ENCODE results near the gene NDEL1. TPM values are rescaled to one million over a fixed set of nuclear protein-coding genes. Genes with fewer than 3 reads are reported as not detected.

NDEL1 gene
- total and polyA plus RNA-seq, 2 donors (not counting 3 experiments of a cell fraction or from before 2014, with no cell fraction given) = 60.0 to 87.4 TPM

GRCh38 chr17:8426802-8427201 lies 8.9 kb upstream of the NDEL1 start:
- Histone ChIP-seq H3K79me2 (ENCODE audit: control insufficient read depth, insufficient read depth, low read length) (no peaks in the 10 kb centered on the region), H3K27me3 (ENCODE audit: control insufficient read depth in 2 of 2, insufficient read depth in 2 of 2, low read length in 2 of 2) (no peaks in the 10 kb centered on the region), H3K9me1 (replicated peaks; ENCODE audit: control insufficient read depth, extremely low read depth, insufficient read depth, low read length) (no peaks in the 10 kb centered on the region), H3K4me1 (ENCODE audit: control insufficient read depth, extremely low read depth, insufficient read depth, low read length) (no peaks in the 10 kb centered on the region), H2AFZ (ENCODE audit: low read depth, low read length) (no peak overlapping the region), H3K27ac (ENCODE audit: insufficient read depth, low read depth, low read length) (no peak overlapping the region), H3K9me3 (replicated peaks; ENCODE audit: control insufficient read depth, insufficient read depth, low read length) (no peaks in the 10 kb centered on the region), H3K4me3 (replicated peaks in 1 of 3; ENCODE audit: insufficient read depth in 1 of 3, low read depth in 1 of 3, low read length in 3 of 3) (no peak overlapping the region), H3K4me2 (ENCODE audit: insufficient read depth, low read length) (no peak overlapping the region), H3K36me3 (ENCODE audit: control insufficient read depth in 2 of 2, extremely low read depth in 1 of 2, insufficient read depth in 2 of 2, low read length in 2 of 2) (no peaks in the 10 kb centered on the region), H4K20me1 (replicated peaks; ENCODE audit: control insufficient read depth, extremely low read depth, insufficient read depth, low read length) (no peaks in the 10 kb centered on the region), H3K9ac (replicated peaks; ENCODE audit: extremely low read depth, insufficient read depth, low read length) (no peak overlapping the region)
- BruUV-seq (replicated peaks) = no TSS peak
- dilution Hi-C loops (cut with MboI; ENCODE audit: extremely low pct_ligation_motif_present, low sequenced_read_pairs) = no loop called here
- FAIRE-seq (no peak), DNase-seq (ENCODE audit: low read depth, low spot score) (no peak)
- ChIA-PET CTCF (interaction anchor here (1.2 to 1.9 kb wide), 2 partner anchors 17 to 359 kb away, joined by 3 to 6 read pairs; no protein-coding TSS in a partner anchor), POLR2A (no interaction called here)
- intact Hi-C loops (cut with micrococcal nuclease) = no loop called here
- TF ChIP-seq POLR2AphosphoS5 (IDR thresholded peaks at IDR 0.05; ENCODE audit: insufficient read depth, low read depth, low read length) = no peak
- TF ChIP-seq CTCF (IDR thresholded peaks at IDR 0.05; ENCODE audit: extremely low read depth in 1 of 2, insufficient read depth in 1 of 2, low read depth in 1 of 2, low read length in 2 of 2) = no peak
- no peak for TF ChIP-seq MAX (IDR thresholded peaks at IDR 0.05; ENCODE audit: insufficient read depth, insufficient read length)
- no peak for TF ChIP-seq MYC (IDR thresholded peaks at IDR 0.05; ENCODE audit: low read depth, low read length)
- TF ChIP-seq FOS (IDR thresholded peaks at IDR 0.05; ENCODE audit: borderline replicate concordance, insufficient read depth, low read length) = no peak
- TF ChIP-seq POLR2A (IDR thresholded peaks at IDR 0.05; ENCODE audit: low read depth, low read length) = no peak
- no peak for TF ChIP-seq GATA2 (IDR thresholded peaks at IDR 0.05; ENCODE audit: insufficient read depth, insufficient read length, low read depth, low read length)
- TF ChIP-seq EZH2 (IDR thresholded peaks at IDR 0.05; ENCODE audit: borderline replicate concordance, low read depth, low read length, severe bottlenecking) = no peak
- no peak for TF ChIP-seq JUN (IDR thresholded peaks at IDR 0.05; ENCODE audit: borderline replicate concordance, insufficient read depth, insufficient read length, low read depth)
